Panc1 (cell line): ENCODE data around the gene SULT2B1. TPM values are rescaled to one million over a fixed set of nuclear protein-coding genes. Genes with fewer than 3 reads are reported as not detected.

Experiments used
- ATAC-seq: fragments of 200-7000 bp; cut with Tn5 transposase; 2 replicates; pipeline ENCODE4 v1.9.1; 2020; ENCODE audit warnings: mild to moderate bottlenecking, moderate library complexity
- BruUV-seq: library from RNA; stranded (reverse); fragments of 400-500 nt; replicated peaks from 2 replicates; lab custom pipeline; 2021; lab: Mats Ljungman, UMichigan
- CTCF ChIA-PET: fragments of 300-600 bp; sonication (Branson Sonifier 250); formaldehyde crosslinking; loops from one replicate; lab custom pipeline; 2022; ENCODE audit warnings: antibody characterized with exemption; lab: Charles Lee
- POLR2A ChIA-PET: fragments of 300-600 bp; sonication (Branson Sonifier 250); formaldehyde crosslinking; loops from one replicate; lab custom pipeline; 2022; ENCODE audit warnings: antibody characterized with exemption; lab: Charles Lee
- DNase-seq: peaks from one replicate; pipeline ENCODE4 v3.0.0-alpha.2; 2010; ENCODE audit warnings: low read depth, low spot score
- H3K27ac ChIP-seq: 2 replicates; pipeline ENCODE4 v1.5.1; 2011; ENCODE audit warnings: mild to moderate bottlenecking, low read length, inconsistent platforms
- H3K27me3 ChIP-seq: fragments of 200-500 bp; sonication (Bioruptor generic); 2 replicates; pipeline ENCODE4 v1.6.0; 2014; ENCODE audit warnings: low read length, inconsistent platforms; ENCODE audit not compliant: control insufficient read depth, insufficient read depth
- H3K36me3 ChIP-seq: fragments of 200-500 bp; sonication (Bioruptor generic); 2 replicates; pipeline ENCODE4 v1.5.1; 2014; ENCODE audit warnings: inconsistent platforms, mild to moderate bottlenecking, low read length, moderate library complexity; ENCODE audit not compliant: control insufficient read depth, insufficient read depth
- H3K4me1 ChIP-seq: 2 replicates; pipeline ENCODE4 v1.5.1; 2011; ENCODE audit warnings: inconsistent platforms, mild to moderate bottlenecking, low read length, moderate library complexity; ENCODE audit not compliant: control insufficient read depth, insufficient read depth
- H3K4me3 ChIP-seq, 2 experiments: 2 replicates each; pipeline ENCODE4 v1.5.1; 2011 to 2012; ENCODE audit warnings: low read depth in 2 of 2, low read length in 2 of 2, mild to moderate bottlenecking in 2 of 2, inconsistent platforms in 1 of 2, moderate library complexity in 1 of 2
- H3K9me3 ChIP-seq: fragments of 200-500 bp; sonication (Bioruptor generic); 2 replicates; pipeline ENCODE4 v1.5.1; 2014; ENCODE audit warnings: low read depth, mild to moderate bottlenecking, inconsistent platforms, low read length, moderate library complexity; ENCODE audit not compliant: control insufficient read depth, insufficient read depth
- POLR2AphosphoS5 ChIP-seq: IDR thresholded peaks from 2 replicates; pipeline ENCODE4 v1.6.1; 2012; ENCODE audit warnings: mild to moderate bottlenecking, low read depth, low read length, moderate library complexity
- SIN3A ChIP-seq: IDR thresholded peaks from 2 replicates; pipeline ENCODE4 v1.6.1; 2012; ENCODE audit warnings: low read depth, mild to moderate bottlenecking, low read length, moderate library complexity, borderline replicate concordance; ENCODE audit not compliant: insufficient read depth
- TCF7L2 ChIP-seq: IDR thresholded peaks from 2 replicates; pipeline ENCODE4 v1.6.1; 2011; ENCODE audit warnings: mild to moderate bottlenecking, low read depth, low read length, inconsistent platforms
- in situ Hi-C: cut with HindIII; loops from 2 replicates; pipeline ENCODE4 v1.10.0; 2016; ENCODE audit warnings: low sequenced_read_pairs, low pct_unique_long_range_greater_than_20kb
- intact Hi-C: fragments of 100-400 bp; cut with micrococcal nuclease; formaldehyde crosslinking; loops from one replicate; pipeline ENCODE4 v1.10.0; 2022; ENCODE audit not compliant: unreplicated experiment
- total RNA-seq: library from RNA; stranded (reverse); gene quantifications from one replicate; pipeline ENCODE4 v1.2.1, GENCODE V29; 2021; ENCODE audit not compliant: unreplicated experiment
- TF ChIP-seq, protein P1 (sequence below), 2 experiments: IDR thresholded peaks; 2 replicates each; pipeline ENCODE4 v1.6.1; 2011 to 2012; ENCODE audit warnings: low read depth in 2 of 2, control low read depth in 1 of 2, low read length in 1 of 2, mild to moderate bottlenecking in 1 of 2, moderate library complexity in 1 of 2; ENCODE audit not compliant: insufficient read depth in 1 of 2
- TF ChIP-seq, protein P2 (sequence below): fragments of 450-650 bp; IDR thresholded peaks from 2 replicates; pipeline ENCODE4 v1.5.1; 2017; ENCODE audit warnings: mild to moderate bottlenecking

The SULT2B1 gene
- total RNA-seq, 1 experiment from 2014 or later, result 3.6 TPM

DNA sequence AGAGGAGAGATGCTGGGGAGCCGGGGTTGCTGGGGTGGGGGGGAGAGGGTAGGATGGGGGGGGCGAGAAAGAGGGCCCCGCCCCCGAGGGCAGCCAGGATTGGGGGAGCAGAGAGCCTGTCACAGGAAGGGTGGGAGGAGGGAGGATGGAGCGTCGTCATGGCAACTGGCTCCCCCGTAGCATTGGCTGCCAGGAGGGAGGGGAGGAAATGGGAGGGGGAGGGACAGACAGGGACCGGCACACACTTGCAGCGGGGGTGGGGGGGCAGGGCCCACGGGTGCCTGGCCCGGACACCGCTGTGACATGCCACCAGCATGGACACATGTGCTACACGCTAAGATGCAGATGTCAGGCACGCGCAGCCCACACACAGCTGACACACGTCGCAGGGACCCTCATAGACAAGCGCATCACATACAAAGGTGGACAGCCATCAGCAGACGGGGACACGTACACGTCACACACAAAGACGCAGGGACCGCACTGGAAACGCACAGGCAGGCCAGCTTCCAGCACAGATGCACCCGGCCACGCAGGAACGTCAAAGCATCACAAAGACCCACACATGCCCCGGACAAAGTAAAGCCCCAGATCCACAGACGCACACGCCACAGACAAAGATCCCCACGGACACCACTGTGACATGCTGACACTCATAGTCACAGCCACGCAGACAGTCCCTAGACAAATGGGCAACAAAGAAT, 40.0 kb upstream of the SULT2B1 start, which contains the start of gene LMTK3:
LMTK3 (minus strand) TSS at position 36 of the 704 bp plus-strand sequence. CDS start 259 bp downstream, outside the sequence.
- Histone ChIP-seq H3K4me3 (peak within 1 kb of the TSS; percentile 33 to 39), H3K36me3 (no peaks in the 10 kb centered on the region), H3K4me1 (peaks cover 4% of the 10 kb centered on the region; the same call in 1 of the 2 replicates), H3K27me3 (no peaks in the 10 kb centered on the region), H3K9me3 (no peaks in the 10 kb centered on the region), H3K27ac (0 out of 2 replicates have a peak within 1 kb of the TSS, but pooled peaks have one; percentile 29)
- intact Hi-C loops (no loop called here), in situ Hi-C loops (no loop called here)
- no peak for DNase-seq
- TF ChIP-seq SIN3A (no peak), POLR2AphosphoS5 (no peak), TCF7L2 (no peak)
- TF ChIP-seq, protein P1, sequence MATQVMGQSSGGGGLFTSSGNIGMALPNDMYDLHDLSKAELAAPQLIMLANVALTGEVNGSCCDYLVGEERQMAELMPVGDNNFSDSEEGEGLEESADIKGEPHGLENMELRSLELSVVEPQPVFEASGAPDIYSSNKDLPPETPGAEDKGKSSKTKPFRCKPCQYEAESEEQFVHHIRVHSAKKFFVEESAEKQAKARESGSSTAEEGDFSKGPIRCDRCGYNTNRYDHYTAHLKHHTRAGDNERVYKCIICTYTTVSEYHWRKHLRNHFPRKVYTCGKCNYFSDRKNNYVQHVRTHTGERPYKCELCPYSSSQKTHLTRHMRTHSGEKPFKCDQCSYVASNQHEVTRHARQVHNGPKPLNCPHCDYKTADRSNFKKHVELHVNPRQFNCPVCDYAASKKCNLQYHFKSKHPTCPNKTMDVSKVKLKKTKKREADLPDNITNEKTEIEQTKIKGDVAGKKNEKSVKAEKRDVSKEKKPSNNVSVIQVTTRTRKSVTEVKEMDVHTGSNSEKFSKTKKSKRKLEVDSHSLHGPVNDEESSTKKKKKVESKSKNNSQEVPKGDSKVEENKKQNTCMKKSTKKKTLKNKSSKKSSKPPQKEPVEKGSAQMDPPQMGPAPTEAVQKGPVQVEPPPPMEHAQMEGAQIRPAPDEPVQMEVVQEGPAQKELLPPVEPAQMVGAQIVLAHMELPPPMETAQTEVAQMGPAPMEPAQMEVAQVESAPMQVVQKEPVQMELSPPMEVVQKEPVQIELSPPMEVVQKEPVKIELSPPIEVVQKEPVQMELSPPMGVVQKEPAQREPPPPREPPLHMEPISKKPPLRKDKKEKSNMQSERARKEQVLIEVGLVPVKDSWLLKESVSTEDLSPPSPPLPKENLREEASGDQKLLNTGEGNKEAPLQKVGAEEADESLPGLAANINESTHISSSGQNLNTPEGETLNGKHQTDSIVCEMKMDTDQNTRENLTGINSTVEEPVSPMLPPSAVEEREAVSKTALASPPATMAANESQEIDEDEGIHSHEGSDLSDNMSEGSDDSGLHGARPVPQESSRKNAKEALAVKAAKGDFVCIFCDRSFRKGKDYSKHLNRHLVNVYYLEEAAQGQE (IDR thresholded peaks at IDR 0.05; ENCODE audit: insufficient read depth in 1 of 2, low read depth in 2 of 2, low read length in 1 of 2), result no peak
- TF ChIP-seq, protein P2, sequence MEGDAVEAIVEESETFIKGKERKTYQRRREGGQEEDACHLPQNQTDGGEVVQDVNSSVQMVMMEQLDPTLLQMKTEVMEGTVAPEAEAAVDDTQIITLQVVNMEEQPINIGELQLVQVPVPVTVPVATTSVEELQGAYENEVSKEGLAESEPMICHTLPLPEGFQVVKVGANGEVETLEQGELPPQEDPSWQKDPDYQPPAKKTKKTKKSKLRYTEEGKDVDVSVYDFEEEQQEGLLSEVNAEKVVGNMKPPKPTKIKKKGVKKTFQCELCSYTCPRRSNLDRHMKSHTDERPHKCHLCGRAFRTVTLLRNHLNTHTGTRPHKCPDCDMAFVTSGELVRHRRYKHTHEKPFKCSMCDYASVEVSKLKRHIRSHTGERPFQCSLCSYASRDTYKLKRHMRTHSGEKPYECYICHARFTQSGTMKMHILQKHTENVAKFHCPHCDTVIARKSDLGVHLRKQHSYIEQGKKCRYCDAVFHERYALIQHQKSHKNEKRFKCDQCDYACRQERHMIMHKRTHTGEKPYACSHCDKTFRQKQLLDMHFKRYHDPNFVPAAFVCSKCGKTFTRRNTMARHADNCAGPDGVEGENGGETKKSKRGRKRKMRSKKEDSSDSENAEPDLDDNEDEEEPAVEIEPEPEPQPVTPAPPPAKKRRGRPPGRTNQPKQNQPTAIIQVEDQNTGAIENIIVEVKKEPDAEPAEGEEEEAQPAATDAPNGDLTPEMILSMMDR, result no peak
- no peak for ATAC-seq
- CTCF ChIA-PET, result no interaction called here
- POLR2A ChIA-PET, result no interaction called here
- BruUV-seq, result no TSS peak

DNA sequence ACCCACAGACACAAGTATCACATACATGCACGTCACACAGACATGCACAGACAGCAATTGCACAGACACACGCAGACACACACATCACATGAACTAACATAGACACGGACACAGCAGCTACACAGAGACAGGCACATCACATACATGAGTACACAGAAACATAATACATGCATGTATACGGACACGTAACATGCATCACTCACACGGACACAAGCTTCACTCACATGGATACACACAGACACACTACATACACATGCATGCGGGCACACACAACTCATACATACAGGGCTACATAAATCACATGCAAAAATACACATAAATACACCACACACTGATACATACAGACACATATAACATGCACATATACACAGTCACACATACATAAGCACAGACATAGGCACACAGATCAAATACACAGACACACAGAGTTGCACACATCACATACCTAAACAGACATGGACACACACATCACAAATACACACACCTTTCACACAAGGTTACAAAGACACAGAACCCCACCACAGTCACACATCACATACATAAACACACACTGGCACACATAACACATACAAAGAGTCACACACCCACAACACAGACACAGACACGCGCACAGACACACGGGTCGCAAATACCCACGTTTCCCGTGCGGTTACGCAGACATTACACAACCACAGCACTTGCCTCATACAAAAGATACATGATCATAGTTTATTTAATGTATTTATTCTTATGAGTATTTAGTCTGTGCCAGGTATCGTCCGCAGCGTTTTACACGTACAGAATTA, 39.3 kb upstream of the SULT2B1 start:
- Histone ChIP-seq H3K4me3 (peak overlapping the region; percentile 57), H3K27me3 (no peaks in the 10 kb centered on the region), H3K27ac (no peak overlapping the region), H3K9me3 (no peaks in the 10 kb centered on the region), H3K4me1 (peaks cover 4% of the 10 kb centered on the region; the same call in 1 of the 2 replicates), H3K36me3 (no peaks in the 10 kb centered on the region)
- POLR2A ChIA-PET, result no interaction called here
- BruUV-seq, result no TSS peak
- DNase-seq (no peak), ATAC-seq (no peak)
- CTCF ChIA-PET, result no interaction called here
- intact Hi-C loops (no loop called here), in situ Hi-C loops (no loop called here)
- no peak for TF ChIP-seq POLR2AphosphoS5
- TF ChIP-seq TCF7L2, result no peak
- TF ChIP-seq, protein P2, result no peak
- TF ChIP-seq, protein P1 (IDR thresholded peaks at IDR 0.05; ENCODE audit: insufficient read depth in 1 of 2, low read depth in 2 of 2, low read length in 1 of 2), result no peak
- no peak for TF ChIP-seq SIN3A
